ENCODE measurements around the gene PRKN.

DNA sequence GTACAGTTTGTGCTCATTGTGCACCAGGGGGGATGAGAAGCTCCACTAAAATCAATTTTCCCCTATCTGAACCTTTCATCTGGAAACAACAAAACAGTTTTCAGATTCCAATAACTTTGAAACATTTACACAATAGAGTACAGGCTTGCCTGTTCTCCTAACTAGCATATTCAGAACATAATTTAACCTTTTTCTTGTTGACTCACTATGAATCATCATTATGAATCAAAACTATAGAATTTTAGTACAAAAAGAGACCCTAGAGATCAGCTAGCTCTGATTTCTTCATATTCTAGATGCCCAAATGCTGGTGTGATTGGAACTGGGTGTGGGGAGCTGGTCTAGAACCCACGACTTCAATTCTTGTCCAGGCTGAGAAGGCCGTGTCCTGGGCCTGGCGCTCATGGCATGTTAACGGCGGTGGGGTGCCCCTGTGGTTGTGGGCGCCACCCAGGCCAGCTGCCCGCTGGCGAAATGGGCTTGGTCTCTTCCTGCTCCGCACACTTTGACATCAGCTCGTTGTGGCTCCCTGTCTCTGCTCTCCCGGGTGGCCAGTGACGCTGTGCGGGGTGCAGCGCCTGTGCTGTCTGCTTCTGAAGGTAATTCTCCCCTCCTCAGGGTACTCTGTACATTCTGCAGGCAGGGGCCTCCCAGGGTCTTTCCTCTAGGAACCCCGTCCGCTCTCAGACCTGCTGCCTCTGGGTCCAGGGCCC, 1423.8 kb downstream of the PRKN start:
- TF ChIP-seq, protein P1, sequence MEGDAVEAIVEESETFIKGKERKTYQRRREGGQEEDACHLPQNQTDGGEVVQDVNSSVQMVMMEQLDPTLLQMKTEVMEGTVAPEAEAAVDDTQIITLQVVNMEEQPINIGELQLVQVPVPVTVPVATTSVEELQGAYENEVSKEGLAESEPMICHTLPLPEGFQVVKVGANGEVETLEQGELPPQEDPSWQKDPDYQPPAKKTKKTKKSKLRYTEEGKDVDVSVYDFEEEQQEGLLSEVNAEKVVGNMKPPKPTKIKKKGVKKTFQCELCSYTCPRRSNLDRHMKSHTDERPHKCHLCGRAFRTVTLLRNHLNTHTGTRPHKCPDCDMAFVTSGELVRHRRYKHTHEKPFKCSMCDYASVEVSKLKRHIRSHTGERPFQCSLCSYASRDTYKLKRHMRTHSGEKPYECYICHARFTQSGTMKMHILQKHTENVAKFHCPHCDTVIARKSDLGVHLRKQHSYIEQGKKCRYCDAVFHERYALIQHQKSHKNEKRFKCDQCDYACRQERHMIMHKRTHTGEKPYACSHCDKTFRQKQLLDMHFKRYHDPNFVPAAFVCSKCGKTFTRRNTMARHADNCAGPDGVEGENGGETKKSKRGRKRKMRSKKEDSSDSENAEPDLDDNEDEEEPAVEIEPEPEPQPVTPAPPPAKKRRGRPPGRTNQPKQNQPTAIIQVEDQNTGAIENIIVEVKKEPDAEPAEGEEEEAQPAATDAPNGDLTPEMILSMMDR (IDR thresholded peaks at IDR 0.05; ENCODE audit: insufficient read depth, low read length): no peak
- TF ChIP-seq POLR2AphosphoS5 (IDR thresholded peaks at IDR 0.05; ENCODE audit: low read depth): no peak
- TF ChIP-seq, protein P2, sequence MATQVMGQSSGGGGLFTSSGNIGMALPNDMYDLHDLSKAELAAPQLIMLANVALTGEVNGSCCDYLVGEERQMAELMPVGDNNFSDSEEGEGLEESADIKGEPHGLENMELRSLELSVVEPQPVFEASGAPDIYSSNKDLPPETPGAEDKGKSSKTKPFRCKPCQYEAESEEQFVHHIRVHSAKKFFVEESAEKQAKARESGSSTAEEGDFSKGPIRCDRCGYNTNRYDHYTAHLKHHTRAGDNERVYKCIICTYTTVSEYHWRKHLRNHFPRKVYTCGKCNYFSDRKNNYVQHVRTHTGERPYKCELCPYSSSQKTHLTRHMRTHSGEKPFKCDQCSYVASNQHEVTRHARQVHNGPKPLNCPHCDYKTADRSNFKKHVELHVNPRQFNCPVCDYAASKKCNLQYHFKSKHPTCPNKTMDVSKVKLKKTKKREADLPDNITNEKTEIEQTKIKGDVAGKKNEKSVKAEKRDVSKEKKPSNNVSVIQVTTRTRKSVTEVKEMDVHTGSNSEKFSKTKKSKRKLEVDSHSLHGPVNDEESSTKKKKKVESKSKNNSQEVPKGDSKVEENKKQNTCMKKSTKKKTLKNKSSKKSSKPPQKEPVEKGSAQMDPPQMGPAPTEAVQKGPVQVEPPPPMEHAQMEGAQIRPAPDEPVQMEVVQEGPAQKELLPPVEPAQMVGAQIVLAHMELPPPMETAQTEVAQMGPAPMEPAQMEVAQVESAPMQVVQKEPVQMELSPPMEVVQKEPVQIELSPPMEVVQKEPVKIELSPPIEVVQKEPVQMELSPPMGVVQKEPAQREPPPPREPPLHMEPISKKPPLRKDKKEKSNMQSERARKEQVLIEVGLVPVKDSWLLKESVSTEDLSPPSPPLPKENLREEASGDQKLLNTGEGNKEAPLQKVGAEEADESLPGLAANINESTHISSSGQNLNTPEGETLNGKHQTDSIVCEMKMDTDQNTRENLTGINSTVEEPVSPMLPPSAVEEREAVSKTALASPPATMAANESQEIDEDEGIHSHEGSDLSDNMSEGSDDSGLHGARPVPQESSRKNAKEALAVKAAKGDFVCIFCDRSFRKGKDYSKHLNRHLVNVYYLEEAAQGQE (IDR thresholded peaks at IDR 0.05; ENCODE audit: insufficient replicate concordance, low read depth): no peak
